Calu3 (cell line): Measurements from ENCODE around the gene SNTB2. TPM values are rescaled to one million over a fixed set of nuclear protein-coding genes. Genes with fewer than 3 reads are reported as not detected.

Experiments
- BruUV-seq: library from RNA; stranded (reverse); fragments of 400-500 nt; replicated peaks from 2 replicates; lab custom pipeline; 2021; lab: Mats Ljungman, UMichigan
- CTCF ChIA-PET: fragments of 300-600 bp; sonication (Branson Sonifier 250); formaldehyde crosslinking; loops from one replicate; lab custom pipeline; 2022; ENCODE audit warnings: antibody characterized with exemption; lab: Charles Lee
- DNase-seq: peaks from one replicate; pipeline ENCODE4 v3.0.0; 2022
- H3K27ac Mint-ChIP-seq: one replicate; pipeline ENCODE4 v1.8.0; 2022; ENCODE audit warnings: mixed read lengths; ENCODE audit not compliant: unreplicated experiment
- H3K27me3 Mint-ChIP-seq: one replicate; pipeline ENCODE4 v1.8.0; 2022; ENCODE audit warnings: mixed read lengths; ENCODE audit not compliant: unreplicated experiment
- H3K36me3 Mint-ChIP-seq: one replicate; pipeline ENCODE4 v1.8.0; 2022; ENCODE audit warnings: mild to moderate bottlenecking, moderate library complexity, mixed read lengths; ENCODE audit not compliant: insufficient read depth, unreplicated experiment
- H3K4me1 Mint-ChIP-seq: one replicate; pipeline ENCODE4 v1.8.0; 2022; ENCODE audit warnings: mild to moderate bottlenecking, low read depth, mixed read lengths; ENCODE audit not compliant: unreplicated experiment
- H3K4me3 Mint-ChIP-seq: one replicate; pipeline ENCODE4 v1.8.0; 2022; ENCODE audit warnings: mild to moderate bottlenecking, low read depth, moderate library complexity, mixed read lengths; ENCODE audit not compliant: unreplicated experiment
- H3K9me3 Mint-ChIP-seq: one replicate; pipeline ENCODE4 v1.8.0; 2022; ENCODE audit warnings: low read depth, mixed read lengths; ENCODE audit not compliant: unreplicated experiment
- CTCF ChIP-seq: fragments of 200-600 bp; IDR thresholded peaks from one replicate; pipeline ENCODE4 v1.8.0; 2022; ENCODE audit warnings: antibody characterized with exemption; ENCODE audit not compliant: unreplicated experiment
- intact Hi-C: fragments of 100-400 bp; cut with micrococcal nuclease; formaldehyde crosslinking; loops from one replicate; pipeline ENCODE4 v1.10.0; 2022; ENCODE audit not compliant: unreplicated experiment
- total RNA-seq: library from RNA; stranded (reverse); gene quantifications from 2 replicates; pipeline ENCODE4 v1.2.3, GENCODE V29; 2022

SNTB2 gene
- total RNA-seq, 1 experiment from 2014 or later: 29.3 TPM

DNA sequence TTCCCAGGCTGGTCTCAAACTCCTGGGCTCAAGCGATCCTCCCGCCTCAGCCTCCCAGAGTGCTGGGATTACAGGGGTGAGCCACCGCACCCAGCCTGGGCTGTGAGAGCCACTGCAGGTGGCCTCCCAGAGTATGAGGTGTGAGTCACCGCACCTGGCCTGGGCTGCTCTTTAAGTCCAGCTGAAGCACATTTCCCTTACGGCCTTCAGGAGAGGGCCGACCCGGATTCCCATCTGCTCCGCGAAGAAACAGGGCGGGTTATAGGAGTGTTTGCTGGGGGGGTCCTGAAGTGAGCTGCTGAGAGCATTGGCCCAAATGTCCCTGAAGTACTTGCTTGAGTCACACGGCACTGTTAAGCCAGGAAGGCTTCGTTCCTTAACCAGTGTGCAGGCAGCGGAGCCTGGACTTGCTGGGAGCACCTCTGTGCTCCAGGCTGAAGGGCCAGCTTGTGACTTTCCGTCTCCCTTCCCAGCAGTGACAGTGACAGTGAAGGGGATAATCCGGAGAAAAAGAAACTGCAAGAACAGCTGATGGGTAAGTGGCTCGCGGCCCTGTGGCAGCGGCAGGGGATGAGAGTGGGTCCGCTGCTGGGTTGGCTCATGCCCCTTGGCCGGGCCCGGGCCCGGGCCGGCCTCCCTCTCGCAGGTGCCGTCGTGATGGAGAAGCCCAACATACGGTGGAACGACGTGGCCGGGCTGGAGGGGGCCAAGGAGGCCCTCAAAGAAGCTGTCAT, 131.4 kb downstream of the SNTB2 start:
- Mint-ChIP-seq H3K9me3 (no peaks in the 10 kb centered on the region), H3K4me1 (no peaks in the 10 kb centered on the region), H3K27me3 (no peaks in the 10 kb centered on the region), H3K4me3 (no peak overlapping the region), H3K36me3 (peaks cover 88% of the 10 kb centered on the region), H3K27ac (no peak overlapping the region)
- no TSS peak for BruUV-seq
- no peak for TF ChIP-seq CTCF
- CTCF ChIA-PET: interaction anchor here (1.5 kb wide), 1 partner anchor 12 kb away, joined by 3 read pairs; the partner anchor contains the start of gene PDF
- no peak for DNase-seq
- intact Hi-C loops: no loop called here

GRCh38 chr16:69318911-69319289, 131.9 kb downstream of the SNTB2 start:
- H3K36me3 Mint-ChIP-seq: peaks cover 88% of the 10 kb centered on the region
- no peak overlapping the region for H3K4me3 Mint-ChIP-seq
- CTCF ChIA-PET: interaction anchor here (0.6 to 1.5 kb wide), 2 partner anchors 11 to 332 kb away, joined by 3 read pairs; partner anchors contain the start of gene PDF
- H3K27me3 Mint-ChIP-seq: no peaks in the 10 kb centered on the region
- no peaks in the 10 kb centered on the region for H3K9me3 Mint-ChIP-seq
- intact Hi-C loops: no loop called here
- H3K4me1 Mint-ChIP-seq: no peaks in the 10 kb centered on the region
- TF ChIP-seq CTCF: no peak
- no TSS peak for BruUV-seq
- no peak for DNase-seq
- no peak overlapping the region for H3K27ac Mint-ChIP-seq

DNA sequence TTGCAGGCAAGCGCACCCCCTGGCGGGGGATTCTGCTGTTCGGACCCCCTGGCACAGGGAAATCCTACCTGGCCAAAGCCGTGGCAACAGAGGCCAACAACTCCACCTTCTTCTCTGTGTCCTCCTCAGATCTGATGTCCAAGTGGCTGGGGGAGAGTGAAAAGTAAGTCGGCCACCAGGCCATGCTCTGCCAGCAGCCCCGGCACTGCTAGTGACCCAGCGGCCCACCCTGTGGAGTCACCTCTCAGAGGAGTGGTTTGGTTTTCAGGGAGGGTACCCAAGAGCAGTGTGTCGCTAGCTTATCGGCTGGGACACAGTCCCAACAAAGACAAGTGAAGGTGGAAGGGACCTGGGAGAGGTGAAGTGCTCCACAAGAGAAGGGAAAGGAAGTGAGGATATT, 132.4 kb downstream of the SNTB2 start:
- Mint-ChIP-seq H3K9me3 (no peaks in the 10 kb centered on the region), H3K27ac (peak overlapping the region; percentile 33), H3K4me3 (no peak overlapping the region), H3K4me1 (peaks cover 4% of the 10 kb centered on the region), H3K27me3 (no peaks in the 10 kb centered on the region), H3K36me3 (peaks cover 88% of the 10 kb centered on the region)
- TF ChIP-seq CTCF: no peak
- intact Hi-C loops: no loop called here
- BruUV-seq: no TSS peak
- DNase-seq: no peak
- CTCF ChIA-PET: interaction anchor here (0.6 to 1.5 kb wide), 2 partner anchors 11 to 332 kb away, joined by 3 read pairs; partner anchors contain the start of gene PDF

DNA sequence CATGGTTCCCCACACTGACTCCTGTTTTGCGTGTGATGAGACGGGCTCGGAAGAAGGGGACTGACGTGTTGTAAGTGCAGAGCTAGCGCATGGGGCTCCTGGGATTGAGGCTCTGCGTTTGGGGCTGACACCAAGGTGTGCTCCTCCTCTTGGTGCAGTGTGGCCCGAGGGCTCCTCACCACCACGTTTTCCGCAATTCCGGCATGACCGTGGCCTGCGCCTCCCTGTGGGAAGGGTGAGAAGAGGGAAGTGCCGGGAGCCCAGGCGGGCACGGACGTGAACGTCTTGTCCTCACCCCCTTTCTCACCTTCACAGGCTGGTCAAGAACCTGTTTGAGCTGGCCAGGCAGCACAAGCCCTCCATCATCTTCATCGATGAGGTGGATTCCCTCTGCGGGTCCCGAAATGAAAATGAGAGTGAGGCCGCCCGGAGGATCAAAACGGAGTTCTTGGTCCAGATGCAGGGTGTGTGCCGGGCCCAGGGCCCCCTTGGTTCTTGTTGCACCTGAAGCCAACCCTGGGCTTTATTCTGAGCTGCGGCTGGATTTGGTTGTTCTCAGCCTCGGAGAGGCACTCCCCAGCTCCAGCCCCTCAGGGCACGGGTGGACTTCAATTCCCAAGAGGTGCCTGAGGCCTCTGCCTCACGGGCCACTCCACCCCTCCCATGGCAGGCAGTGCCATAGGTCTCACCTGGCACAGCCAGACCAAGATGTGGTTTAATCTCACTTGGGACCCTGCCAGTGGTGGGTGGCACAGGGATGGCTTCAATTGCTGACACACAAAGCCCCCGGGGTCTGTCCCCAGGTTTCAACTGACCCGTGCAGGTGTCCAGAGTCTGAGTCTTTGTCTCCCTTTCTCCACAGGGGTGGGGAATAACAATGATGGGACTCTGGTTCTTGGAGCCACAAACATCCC, 133.1 kb downstream of the SNTB2 start:
- Mint-ChIP-seq H3K36me3 (peaks cover 92% of the 10 kb centered on the region), H3K4me1 (peaks cover 11% of the 10 kb centered on the region), H3K27me3 (no peaks in the 10 kb centered on the region), H3K4me3 (no peak overlapping the region), H3K9me3 (no peaks in the 10 kb centered on the region), H3K27ac (peak overlapping the region; percentile 33)
- CTCF ChIA-PET: no interaction called here
- no peak for DNase-seq
- BruUV-seq: no TSS peak
- TF ChIP-seq CTCF: no peak
- intact Hi-C loops: no loop called here
